ENCODE results near the gene NUP54. TPM values are rescaled to one million over a fixed set of nuclear protein-coding genes. Genes with fewer than 3 reads are reported as not detected.

The NUP54 gene
- total RNA-seq, 2 donors from 2014 or later = 78.6 to 88.5 TPM

DNA sequence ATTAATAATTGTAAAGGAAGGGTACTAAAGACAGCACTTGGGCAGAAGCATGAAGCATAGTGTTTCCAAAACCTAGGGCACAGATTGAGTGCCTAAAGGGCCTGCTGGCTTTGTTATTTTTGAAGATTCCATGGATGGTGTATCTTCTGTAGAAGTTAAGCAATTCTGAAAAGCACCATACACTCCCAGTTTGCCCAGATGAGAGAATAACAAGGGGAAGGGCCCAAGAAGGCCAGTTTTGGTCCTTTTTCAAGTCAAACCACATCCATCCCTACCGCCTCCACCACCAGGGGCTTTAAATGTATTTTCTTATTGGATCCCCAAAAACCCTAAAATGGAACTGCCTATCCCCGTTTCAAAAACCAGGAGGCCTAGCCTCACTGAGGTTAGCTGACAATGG, 48.2 kb upstream of the NUP54 start:
- no peak overlapping the region for H3K27ac Mint-ChIP-seq
- peaks cover 15% of the 10 kb centered on the region for H3K36me3 ChIP-seq (ENCODE audit: control insufficient read depth, insufficient read depth, low read length)
- H3K27ac ChIP-seq (ENCODE audit: low read depth, low read length) = no peak overlapping the region
- H3K9me3 ChIP-seq (ENCODE audit: control insufficient read depth, low read length) = peaks cover 19% of the 10 kb centered on the region
- no peak overlapping the region for H3K9ac ChIP-seq (ENCODE audit: extremely low read depth, low read length, poor library complexity, severe bottlenecking)
- H3K4me1 Mint-ChIP-seq = peaks cover 9% of the 10 kb centered on the region
- DNase-seq = no peak
- no peak overlapping the region for H3K4me3 ChIP-seq (ENCODE audit: low read length)
- no peaks in the 10 kb centered on the region for H3K4me1 ChIP-seq (ENCODE audit: control insufficient read depth, insufficient read depth, low read length)
- WGBS, 2 experiments (ENCODE audit: insufficient coverage in 1 of 2, insufficient read length in 1 of 2) = 96 to 100% methylated on average over 1 to 2 of the region's 2 CpGs
- no peaks in the 10 kb centered on the region for H3K27me3 Mint-ChIP-seq (ENCODE audit: insufficient read depth)
- TF ChIP-seq, protein P1, sequence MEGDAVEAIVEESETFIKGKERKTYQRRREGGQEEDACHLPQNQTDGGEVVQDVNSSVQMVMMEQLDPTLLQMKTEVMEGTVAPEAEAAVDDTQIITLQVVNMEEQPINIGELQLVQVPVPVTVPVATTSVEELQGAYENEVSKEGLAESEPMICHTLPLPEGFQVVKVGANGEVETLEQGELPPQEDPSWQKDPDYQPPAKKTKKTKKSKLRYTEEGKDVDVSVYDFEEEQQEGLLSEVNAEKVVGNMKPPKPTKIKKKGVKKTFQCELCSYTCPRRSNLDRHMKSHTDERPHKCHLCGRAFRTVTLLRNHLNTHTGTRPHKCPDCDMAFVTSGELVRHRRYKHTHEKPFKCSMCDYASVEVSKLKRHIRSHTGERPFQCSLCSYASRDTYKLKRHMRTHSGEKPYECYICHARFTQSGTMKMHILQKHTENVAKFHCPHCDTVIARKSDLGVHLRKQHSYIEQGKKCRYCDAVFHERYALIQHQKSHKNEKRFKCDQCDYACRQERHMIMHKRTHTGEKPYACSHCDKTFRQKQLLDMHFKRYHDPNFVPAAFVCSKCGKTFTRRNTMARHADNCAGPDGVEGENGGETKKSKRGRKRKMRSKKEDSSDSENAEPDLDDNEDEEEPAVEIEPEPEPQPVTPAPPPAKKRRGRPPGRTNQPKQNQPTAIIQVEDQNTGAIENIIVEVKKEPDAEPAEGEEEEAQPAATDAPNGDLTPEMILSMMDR (conservative IDR thresholded peaks at IDR 0.05) = no peak
- H3K27me3 ChIP-seq (ENCODE audit: control insufficient read depth, insufficient read depth, low read length, poor library complexity, severe bottlenecking) = no peaks in the 10 kb centered on the region
- H3K9me3 Mint-ChIP-seq = peaks cover 23% of the 10 kb centered on the region
- peaks cover 42% of the 10 kb centered on the region for H3K36me3 Mint-ChIP-seq (ENCODE audit: low read depth)
- no peak overlapping the region for H3K4me3 Mint-ChIP-seq

- no peak overlapping the region for H3K9ac ChIP-seq (ENCODE audit: extremely low read depth, low read length, poor library complexity, severe bottlenecking)
- 93 to 94% methylated on average over 3 of the region's 3 CpGs for WGBS, 2 experiments (ENCODE audit: insufficient coverage in 1 of 2, insufficient read length in 1 of 2)
- no peak overlapping the region for H3K27ac Mint-ChIP-seq
These were observed 47.1 kb upstream of the NUP54 start for GRCh38 chr4:76195326-76195725.

DNA sequence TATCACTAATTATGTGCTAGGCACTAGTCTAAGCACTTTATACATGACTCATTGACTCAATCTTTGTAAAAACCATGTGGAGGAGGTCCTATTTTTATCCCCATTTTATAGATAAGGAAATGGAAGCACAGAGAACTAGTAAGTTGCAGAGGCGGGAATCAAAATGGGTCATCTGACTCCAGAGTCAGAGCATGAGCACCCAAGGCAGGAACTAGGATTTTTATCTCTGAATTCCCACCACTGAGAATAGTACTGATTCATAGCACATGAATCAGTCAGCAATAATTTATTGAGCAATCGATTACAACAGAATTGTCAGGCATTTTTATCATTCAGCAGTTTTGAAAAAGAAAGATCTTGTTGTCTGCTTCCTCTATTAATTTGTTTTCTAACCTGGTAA, 46.1 kb upstream of the NUP54 start:
- WGBS, 2 experiments (ENCODE audit: insufficient coverage in 1 of 2, insufficient read length in 1 of 2) = 92% methylated on average over 2 of the region's 2 CpGs
- Mint-ChIP-seq H3K4me1 (peaks cover 6% of the 10 kb centered on the region), H3K9me3 (peaks cover 27% of the 10 kb centered on the region), H3K27ac (no peak overlapping the region), H3K4me3 (no peak overlapping the region), H3K36me3 (ENCODE audit: low read depth) (peaks cover 58% of the 10 kb centered on the region), H3K27me3 (ENCODE audit: insufficient read depth) (no peaks in the 10 kb centered on the region)
- H3K27me3 ChIP-seq (ENCODE audit: control insufficient read depth, insufficient read depth, low read length, poor library complexity, severe bottlenecking) = no peaks in the 10 kb centered on the region
- H3K4me3 ChIP-seq (ENCODE audit: low read length) = no peak overlapping the region
- H3K27ac ChIP-seq (ENCODE audit: low read depth, low read length) = no peak overlapping the region
- TF ChIP-seq, protein P1 (conservative IDR thresholded peaks at IDR 0.05) = no peak
- no peak for DNase-seq
- H3K4me1 ChIP-seq (ENCODE audit: control insufficient read depth, insufficient read depth, low read length) = no peaks in the 10 kb centered on the region
- H3K9me3 ChIP-seq (ENCODE audit: control insufficient read depth, low read length) = peaks cover 19% of the 10 kb centered on the region
- no peak overlapping the region for H3K9ac ChIP-seq (ENCODE audit: extremely low read depth, low read length, poor library complexity, severe bottlenecking)
- H3K36me3 ChIP-seq (ENCODE audit: control insufficient read depth, insufficient read depth, low read length) = peaks cover 19% of the 10 kb centered on the region

More at GRCh38 chr4:76195326-76195725, 47.1 kb upstream of the NUP54 start:
- DNase-seq = no peak
- H3K27me3 ChIP-seq (ENCODE audit: control insufficient read depth, insufficient read depth, low read length, poor library complexity, severe bottlenecking) = no peaks in the 10 kb centered on the region
- peaks cover 15% of the 10 kb centered on the region for H3K36me3 ChIP-seq (ENCODE audit: control insufficient read depth, insufficient read depth, low read length)
- no peak overlapping the region for H3K27ac ChIP-seq (ENCODE audit: low read depth, low read length)
- Mint-ChIP-seq H3K36me3 (ENCODE audit: low read depth) (peaks cover 52% of the 10 kb centered on the region), H3K4me1 (peaks cover 9% of the 10 kb centered on the region), H3K27me3 (ENCODE audit: insufficient read depth) (no peaks in the 10 kb centered on the region), H3K4me3 (no peak overlapping the region), H3K9me3 (peaks cover 27% of the 10 kb centered on the region)
- TF ChIP-seq, protein P1 (conservative IDR thresholded peaks at IDR 0.05) = no peak
- H3K9me3 ChIP-seq (ENCODE audit: control insufficient read depth, low read length) = peaks cover 19% of the 10 kb centered on the region
- H3K4me3 ChIP-seq (ENCODE audit: low read length) = no peak overlapping the region
- no peaks in the 10 kb centered on the region for H3K4me1 ChIP-seq (ENCODE audit: control insufficient read depth, insufficient read depth, low read length)
